Urothelium cell line (cell line): ENCODE results near the gene GABBR2.

Experiments used
- DNase-seq: peaks from one replicate; pipeline ENCODE4 v3.0.0; 2011; ENCODE audit warnings: low spot score, mixed read lengths
- FAIRE-seq: peaks from 2 replicates; lab custom pipeline; 2011; peaks lifted over from hg19 to GRCh38; lab: Jason Lieb, UNC

Gene GABBR2

DNA sequence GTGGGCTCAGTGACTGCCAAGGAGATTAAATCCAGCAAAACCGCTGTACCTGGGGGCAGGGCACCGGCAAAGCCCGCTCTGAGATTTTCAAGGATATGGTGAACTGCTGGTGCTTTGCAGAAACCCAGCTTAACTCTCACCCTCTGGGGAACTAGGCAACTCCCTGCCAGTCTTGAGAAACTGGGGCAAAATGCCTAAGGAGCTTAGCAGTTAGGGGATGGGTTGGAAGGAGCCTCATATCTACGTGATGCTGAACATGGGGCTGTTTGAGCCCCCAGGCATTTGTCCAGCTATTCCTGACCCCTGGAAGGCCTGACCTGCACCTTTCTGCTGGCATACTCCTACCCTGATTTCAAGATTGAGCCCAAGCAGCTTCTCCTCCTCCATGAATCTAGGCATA, 344.6 kb downstream of the GABBR2 start:
- no peak for FAIRE-seq
- no peak for DNase-seq

DNA sequence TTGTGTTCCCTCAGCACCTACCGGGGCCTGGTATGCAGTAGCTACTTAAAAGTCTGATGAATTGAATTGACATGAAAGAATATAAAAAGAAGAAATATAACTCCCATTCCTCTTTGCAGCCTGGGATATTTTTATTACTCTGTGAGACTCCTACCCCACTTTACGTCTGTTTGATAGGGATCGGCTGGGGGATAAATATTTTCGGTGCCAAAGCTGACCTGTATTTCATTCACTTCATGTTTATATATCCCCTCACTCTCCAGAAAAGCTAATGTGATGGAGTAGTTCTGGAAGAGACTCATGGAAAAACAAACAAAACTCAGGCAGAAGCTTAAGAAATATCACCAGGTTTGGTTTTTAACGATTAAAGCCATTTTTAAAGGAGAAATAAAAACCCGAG, 345.1 kb downstream of the GABBR2 start:
- FAIRE-seq (no peak), DNase-seq (no peak)

DNA sequence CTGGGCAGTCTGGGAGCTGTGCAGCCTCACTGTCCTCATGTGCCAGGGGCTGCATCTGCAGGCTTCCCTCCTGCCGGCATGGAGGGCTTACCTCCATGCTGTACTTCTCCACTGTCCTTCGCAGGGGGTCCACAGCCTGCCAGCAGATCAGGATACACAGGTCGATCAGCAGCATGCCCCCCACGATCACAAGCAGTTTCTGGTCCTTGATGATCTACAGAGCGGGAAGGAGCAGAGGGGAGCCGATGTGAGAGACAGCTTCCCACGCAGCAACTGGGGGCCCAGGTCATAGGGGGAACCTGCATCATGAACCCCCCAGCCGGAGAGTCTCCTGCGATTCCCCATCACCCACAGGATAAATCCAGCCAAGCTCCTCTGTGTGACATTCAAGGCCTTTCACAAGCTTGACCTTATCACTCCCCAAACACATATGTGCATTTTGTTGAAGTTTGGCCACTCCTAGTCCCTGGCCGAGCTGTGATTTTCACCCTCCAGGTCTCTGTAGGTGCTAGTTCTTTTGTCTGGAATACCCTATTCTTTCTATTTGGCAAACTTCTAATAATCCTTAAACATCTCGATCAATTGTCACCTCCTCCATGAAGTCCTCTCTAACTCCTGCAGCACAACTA, 346.0 kb downstream of the GABBR2 start:
- no peak for DNase-seq
- no peak for FAIRE-seq

DNA sequence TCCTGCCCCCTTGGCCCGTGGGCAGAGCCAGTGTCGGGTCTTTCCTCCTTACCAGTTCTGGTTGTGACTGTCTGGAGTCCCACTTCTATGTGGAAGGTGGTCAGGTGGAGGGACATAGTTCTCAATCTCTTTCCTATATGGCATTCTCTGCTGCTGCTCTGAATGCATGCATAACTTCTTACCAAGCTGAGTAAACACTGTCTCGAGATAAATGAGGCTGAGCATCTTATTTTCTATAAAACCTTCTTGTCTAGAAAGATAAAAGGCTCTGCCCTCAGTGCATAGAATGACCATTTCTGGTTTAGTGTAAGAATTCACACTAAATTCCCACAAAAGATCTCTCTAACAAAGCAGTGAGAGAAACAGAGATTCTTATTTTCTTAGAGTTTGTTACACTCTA, 347.1 kb downstream of the GABBR2 start:
- FAIRE-seq = no peak
- no peak for DNase-seq

DNA sequence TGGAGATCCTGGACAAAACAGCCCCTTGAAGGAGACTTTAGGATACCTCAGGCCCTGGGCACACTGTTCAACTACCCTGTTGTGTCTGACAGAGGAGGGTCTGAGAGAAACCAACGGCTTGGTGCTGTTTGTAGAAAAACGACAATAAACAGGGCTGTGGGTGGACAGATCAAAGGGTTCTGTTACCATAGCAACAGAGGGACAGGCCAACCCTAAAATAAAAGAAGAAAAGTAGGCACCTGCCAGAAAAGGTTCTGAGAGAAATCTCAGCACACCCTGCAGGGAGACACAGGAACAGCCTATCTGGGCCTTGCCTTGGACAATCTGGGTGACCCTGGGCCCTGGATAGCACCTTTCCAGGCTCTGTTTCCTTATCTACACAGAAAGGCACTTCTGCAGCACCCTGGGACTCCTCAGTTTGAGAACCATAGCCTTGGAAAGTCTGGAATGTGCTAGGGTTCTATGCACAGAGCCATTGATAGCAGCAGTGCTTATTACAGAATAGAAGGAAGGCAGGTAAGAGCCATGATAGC, 348.5 kb downstream of the GABBR2 start:
- FAIRE-seq (no peak), DNase-seq (no peak)

DNA sequence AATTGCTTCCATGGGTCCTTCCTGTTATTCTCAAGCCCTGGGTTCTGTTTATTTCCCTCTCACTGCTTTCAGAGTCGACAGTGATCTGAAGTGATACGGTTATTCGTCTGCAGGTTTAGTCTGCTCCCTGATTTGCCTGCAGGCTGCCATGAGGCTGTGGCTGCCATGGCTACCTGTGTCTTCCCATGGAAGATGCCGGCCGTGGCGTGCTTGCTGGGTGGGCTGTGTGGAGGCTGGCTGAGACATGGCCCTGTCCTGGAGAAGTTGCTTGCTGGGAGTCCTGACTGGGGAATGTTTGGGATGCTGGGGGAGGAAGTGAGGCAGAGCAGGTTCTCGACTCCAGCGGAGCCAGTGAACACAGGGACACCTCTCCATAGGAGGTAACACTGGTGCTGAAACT, 349.2 kb downstream of the GABBR2 start:
- DNase-seq = no peak
- FAIRE-seq = no peak

DNA sequence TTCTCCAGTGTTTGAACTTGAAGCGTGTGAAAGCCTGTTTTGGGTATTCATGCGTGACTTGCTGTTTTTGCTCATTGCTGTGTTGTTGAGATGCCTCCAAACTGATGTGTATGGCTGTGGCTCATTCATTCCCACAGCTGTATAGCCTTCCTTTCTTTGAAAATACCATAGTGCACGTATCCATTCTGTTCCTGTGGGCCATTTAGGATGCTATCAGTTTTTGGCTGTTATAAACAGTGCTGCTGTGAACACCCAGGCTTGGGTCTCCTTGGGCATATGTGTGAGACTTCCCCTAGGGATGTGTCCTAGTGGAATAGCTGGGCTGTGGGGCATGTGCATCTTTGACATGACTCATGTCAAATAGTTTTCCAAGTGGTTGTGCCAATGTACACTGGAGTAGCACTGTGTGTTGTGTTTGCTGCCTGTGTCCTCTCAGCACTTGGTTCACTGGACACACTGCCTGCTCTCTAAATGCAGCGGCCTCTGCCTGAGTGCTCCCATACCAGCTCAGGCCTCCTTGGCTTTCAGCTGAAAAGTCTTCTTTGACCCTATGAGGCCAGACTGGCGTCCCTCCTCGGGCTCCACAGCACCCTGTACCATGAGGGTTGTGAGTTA, 350.7 kb downstream of the GABBR2 start:
- FAIRE-seq (no peak), DNase-seq (no peak)

DNA sequence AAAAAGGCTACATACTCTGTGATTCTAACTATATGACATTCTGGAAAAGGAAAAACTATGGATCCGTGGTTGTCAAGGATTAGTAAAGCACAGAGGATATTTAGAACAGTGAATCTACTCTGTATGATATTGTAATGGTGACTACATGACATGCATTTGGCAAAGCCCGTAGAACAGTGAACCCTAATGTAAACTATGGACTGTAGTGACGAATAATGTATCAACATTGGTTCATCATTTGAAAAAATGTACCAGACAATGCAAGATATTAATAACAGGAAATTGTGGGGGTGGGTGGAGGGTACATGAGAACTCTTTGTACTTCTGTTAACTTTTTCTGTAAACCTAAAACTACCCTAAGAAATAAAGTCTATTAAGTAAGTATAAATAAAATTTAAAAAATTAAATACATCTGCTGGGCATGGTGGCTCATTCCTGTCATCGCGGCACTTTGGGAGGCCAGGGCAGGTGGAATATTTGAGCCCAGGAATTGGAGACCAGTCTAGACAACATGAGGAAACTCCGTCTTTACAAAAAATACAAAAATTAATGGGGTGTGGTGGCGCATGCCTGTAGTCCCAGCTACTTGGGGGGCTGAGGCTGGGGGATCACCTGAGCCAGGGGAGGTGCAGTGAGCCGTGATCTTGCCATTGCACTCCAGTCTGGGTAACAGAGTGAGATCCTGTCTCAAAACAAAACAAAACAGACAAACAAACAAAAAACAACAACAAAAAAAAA, 351.6 kb downstream of the GABBR2 start:
- FAIRE-seq (no peak), DNase-seq (no peak)

DNA sequence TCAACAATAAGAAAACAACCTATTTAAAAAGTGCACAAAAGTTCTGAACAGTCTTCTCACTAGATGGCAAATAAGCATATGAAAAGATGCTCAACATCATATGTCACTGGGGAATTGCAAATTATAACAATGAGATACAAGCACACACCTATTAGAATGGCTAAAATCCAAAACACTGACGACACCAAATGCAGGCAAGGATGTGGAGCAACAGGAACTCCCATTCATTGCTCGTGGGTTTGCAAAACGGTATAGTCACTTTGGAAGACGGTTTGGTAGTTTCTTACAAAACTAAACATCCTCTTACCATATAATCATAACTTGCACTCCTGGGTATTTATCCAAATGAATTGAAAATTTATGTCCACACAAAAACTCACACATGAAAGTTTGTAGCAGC, 352.4 kb downstream of the GABBR2 start:
- no peak for DNase-seq
- no peak for FAIRE-seq

DNA sequence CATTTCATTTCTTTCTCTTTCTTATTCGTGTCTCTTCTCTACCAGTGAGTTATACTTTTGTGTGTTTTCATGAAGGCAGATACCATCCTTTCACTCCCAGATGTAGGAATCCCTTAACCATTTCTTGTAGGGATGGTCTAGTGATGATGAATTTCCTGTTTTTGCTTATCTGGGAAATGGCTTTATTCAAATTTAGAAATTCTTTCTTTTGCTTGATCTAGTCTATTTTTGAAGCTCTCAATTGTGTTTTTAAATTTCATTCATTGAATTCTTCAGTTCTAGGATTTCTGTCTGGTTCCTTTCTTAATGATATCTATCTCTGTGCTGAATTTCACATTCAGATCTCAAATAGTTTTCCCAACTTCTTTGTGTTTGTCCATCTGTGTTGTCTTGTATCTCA, 357.4 kb downstream of the GABBR2 start:
- FAIRE-seq (no peak), DNase-seq (no peak)

DNA sequence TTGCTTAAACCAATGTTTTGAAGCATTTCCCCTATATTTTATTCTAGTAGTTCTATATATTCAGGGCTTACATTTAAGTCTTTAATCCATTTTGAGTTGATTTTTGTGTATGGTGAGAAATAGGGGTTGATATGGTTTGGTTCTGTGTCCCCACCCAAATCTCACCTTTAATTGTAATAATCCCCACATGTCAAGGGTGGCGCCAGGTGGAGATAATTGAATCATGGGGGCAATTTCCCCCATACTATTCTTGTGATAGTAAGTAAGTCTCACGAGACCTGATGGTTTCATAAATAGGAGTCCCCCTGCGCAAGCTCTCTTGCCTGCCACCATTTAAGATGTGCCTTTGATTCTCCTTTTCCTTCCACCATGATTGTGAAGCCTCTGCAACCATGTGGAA, 361.1 kb downstream of the GABBR2 start:
- no peak for FAIRE-seq
- no peak for DNase-seq

DNA sequence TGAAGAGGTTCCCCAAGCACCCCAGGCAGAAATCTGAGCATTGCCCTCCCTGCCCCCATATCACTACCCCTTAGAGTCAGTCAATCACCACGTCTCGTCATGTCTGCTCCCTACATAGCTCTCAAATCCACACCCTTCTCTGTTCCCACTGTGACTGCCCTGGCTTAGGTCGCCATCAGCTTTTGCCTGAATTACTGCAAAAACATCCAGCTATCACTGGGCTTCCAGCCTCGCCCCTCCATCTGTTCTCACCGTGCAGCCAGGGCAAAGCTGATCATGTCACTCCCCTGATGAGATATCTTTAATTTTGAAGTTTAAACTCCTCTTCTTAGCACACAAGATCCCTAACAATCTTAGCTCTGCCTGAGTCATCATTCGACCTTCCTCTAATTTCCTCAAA, 363.7 kb downstream of the GABBR2 start:
- no peak for FAIRE-seq
- no peak for DNase-seq

DNA sequence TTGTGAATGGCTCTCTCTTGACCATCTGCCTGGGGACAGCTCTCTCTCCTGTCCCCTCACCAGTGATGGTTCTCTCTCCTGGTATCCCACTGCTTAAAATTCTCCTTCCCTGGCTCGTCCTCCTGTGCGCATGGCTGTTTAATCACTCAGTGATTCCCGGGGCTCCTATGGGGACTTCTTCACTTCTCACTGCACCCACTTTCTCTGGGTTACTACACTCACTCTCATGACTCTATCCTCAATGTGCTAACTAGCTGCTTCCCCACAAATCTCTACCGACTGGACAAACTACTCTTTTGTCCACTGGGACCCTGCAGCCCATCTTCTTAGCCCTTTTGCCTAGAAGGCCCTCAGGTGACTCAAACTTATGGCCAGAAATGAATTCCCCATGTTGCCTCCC, 364.2 kb downstream of the GABBR2 start:
- FAIRE-seq = no peak
- DNase-seq = no peak

DNA sequence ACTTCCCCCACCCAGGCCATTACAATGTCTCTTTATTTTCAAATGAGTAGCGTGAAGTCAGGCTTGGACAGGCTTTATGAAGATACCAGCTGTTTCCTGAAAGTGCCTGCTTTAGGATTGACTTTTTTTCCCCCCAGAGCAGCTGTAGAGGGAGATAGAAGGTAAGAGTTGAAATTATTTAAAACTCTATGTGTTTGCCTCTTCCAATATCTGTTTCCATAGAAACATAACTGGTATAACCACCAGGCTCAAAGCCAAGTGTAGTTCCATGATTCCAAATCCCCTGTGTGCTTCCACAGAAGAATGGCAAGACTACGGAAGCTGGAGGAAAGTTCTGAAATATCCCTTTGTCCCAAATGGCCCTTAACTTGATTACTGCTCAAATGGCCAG, 365.9 kb downstream of the GABBR2 start:
- no peak for DNase-seq
- no peak for FAIRE-seq

DNA sequence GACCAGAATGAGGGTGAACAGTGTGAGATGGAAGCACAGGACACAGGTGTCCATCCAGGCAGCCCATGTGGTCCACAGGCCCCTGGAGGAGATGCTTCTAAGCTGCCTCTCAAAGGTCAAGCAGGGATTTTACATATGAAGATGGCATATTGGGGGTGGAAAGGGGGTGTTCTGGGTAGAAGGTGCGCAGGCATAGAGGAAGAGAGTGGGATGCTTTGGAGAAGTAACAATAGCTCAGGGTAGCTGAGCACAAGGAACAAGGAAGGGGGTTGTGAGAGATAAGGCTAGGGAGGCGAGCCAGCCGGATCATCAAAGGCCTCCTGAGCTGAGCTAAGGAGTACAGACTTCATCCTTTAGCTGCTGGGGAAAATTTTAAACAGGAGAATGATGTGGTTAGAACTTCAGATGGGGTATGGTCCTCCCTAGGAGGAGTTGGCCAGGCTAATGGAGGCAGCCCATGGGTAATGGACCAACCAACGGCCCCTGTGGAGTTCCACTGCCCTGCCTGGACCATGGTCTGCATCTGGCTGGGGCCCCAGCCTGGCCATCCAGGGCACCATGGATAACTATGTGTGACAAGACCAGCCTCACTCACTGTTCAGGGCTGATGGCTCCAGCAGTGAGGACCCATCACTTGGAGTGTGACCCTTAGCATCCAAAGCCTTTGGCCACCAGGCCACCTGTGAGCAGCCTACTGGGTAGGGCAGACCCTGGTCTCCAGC, 366.5 kb downstream of the GABBR2 start:
- FAIRE-seq (no peak), DNase-seq (no peak)

DNA sequence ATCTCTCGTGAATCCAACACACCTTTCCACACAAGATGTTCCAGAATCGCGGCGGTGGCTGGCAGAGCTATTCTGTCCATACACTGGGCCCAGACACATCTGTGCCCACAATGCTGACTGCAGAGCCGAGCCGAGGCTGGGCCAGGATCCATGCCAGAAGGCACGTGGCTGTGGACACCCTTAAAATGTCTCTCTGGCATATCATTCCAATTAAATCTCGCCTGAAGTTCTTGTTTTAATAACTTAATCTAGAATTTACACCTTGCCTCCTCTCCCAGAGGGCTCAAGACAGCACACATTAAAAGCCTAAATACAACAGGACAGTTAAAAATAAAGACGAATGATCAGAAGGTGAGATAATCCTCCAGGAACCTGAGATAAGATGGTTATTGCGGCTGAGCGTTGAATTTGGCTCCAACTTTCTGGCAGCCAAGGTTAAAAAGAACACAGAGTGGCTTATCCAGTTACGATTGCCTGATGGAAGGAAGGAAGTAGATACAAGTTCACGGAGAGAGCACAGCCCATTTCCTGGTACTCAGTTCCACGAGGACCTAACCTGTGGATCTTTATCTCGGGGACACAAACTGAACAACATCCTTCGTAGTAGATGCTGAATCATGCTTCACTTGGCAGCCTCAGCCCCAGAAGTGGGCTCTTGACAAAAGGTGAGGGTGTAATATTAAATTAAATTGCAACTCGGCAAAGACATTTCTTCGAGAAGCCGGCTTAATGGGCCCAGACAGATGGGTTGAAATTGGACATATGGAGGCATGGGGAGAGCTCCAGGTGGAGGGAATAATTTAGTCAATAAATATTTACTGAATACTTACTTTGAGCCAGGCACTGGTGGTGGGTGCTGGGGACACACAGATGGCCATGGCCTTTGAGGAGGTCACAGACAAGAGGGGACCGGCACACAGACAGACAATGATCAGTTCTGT, 367.3 kb downstream of the GABBR2 start:
- no peak for FAIRE-seq
- DNase-seq = no peak

DNA sequence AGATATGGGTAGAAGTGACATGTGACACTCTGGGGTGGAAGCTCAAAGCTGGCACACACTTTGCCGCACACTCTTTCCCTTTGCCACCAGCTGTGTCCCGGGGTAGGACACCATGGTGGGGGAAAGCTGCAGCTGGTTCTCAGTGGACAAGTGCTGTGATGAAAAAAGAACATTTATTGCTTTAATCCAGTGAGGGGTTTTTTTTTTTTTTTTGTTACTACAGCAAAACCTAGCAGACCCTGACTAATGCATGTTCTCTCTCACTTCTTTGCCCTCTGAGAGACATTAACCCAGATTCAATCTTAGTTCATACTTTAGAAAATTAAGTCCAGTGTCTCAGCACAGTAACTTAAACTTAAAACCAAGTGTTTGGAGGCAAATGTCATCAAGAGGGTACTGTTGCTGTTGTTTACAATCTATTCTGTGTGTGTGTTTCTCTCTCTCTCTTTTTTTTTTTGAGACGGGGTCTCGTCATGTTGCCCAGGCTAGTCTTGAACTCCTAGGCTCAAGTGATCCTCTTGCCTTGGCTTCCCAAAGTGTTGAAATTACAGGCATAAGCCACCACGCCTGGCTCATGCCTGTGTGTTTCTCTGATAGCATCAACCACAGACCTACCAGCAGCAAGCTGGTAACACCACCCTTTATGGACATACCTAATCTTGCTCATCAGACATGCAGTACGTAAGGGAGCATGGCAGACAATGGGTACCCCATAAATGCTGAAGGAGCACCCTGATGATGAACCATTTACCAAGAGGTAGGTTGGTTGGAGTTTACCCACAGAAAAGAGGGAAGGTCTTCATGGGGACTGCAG, 368.5 kb downstream of the GABBR2 start:
- no peak for FAIRE-seq
- no peak for DNase-seq

DNA sequence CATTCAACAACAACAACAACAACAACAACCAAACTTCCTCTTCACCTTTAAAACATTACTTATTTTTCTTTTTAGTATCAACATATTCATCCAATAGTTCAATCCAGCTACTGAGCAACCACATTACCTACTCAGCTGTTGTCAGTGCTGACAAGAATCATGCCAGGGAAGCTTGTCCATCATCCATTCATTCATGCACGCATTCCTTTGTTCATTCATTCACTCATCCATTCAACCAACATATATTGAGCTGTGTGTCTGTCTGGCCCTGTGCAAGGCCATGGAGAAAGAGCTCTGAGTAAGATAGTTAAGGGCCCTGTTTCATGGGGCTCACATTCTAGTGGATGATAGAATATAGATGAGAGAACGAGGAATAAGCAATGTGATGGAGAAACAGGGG, 373.1 kb downstream of the GABBR2 start:
- no peak for DNase-seq
- no peak for FAIRE-seq

DNA sequence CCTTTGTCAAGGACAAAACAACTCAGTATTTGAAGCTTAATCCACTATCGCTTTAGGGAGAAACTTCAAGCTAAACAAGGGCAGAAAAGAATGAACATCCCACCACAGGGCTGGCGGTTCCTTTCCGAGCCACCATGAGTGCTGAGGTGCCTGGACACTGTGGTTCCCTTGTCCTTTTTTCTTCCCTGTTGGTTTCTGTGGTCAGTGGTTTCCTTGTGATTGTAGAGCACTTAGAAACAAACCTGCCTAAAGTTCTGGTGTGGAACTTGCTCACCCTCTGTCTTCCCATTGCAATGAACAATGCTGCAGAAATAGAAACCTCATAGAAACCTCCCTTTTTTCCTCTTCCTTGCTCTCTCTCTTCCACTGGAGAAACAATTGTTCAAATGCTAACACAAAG, 373.9 kb downstream of the GABBR2 start:
- DNase-seq (no peak), FAIRE-seq (no peak)
